C4-2B (cell line): ENCODE measurements around the gene DAPK1.
"Not testable (repeated sequence)": the region's sequence is repeated elsewhere in the genome, so short reads cannot be mapped to it uniquely, and the experiment has no call there.

Experiments
- CTCF ChIP-seq: fragments of 450-650 bp; conservative IDR thresholded peaks from 2 replicates; pipeline ENCODE4 v1.5.1; 2017; ENCODE audit warnings: mild to moderate bottlenecking
- ZFX ChIP-seq: fragments of 450-650 bp; IDR thresholded peaks from 2 replicates; pipeline ENCODE4 v1.6.1; 2017

GRCh38 chr9:87549088-87549487 lies 51.4 kb downstream of the DAPK1 start:
- not testable (repeated sequence) for TF ChIP-seq CTCF, ZFX
